Vagina (tissue), 2 donors: ENCODE data around the gene KATNAL1.

Experiments used
- POLR2AphosphoS5 ChIP-seq, 2 donors: sonication (generic); formaldehyde crosslinking; IDR thresholded peaks; one replicate each; pipeline ENCODE4 v1.9.0; 2017; ENCODE audit warnings: antibody characterized with exemption in 2 of 2, mild to moderate bottlenecking in 2 of 2, low read depth in 1 of 2; ENCODE audit not compliant: insufficient read depth in 1 of 2
- TF ChIP-seq, protein P1 (sequence below), 3 experiments: fragments of 450-650 bp in 2 of 3; fragments of 200-600 bp in 1 of 3; sonication (generic) in 1 of 3; IDR thresholded peaks; one replicate each; pipeline ENCODE4 v1.5.1; 2017 to 2019; ENCODE audit warnings: antibody characterized with exemption in 3 of 3, mild to moderate bottlenecking in 2 of 3, moderate library complexity in 2 of 3

DNA sequence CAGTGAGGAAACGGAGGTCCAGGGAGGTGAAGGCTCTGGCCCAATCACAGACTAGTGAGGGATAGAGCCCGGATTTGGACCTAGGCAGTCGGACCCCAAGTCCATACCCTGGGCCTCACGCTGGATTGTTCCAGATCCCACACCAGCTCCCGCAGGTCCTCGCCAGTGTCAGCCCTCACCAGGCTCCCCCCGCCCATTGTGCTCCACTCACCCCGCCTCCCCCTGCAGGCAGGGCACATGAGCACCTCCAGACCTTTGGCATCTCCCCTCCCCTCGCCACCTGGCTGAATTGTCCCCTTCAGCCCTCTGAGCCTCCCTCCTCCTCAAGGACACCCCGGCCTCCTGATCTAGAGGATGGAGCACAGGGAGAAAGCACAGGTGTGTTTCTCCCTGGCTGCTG is 152.4 kb downstream of the KATNAL1 start:
- TF ChIP-seq, protein P1, sequence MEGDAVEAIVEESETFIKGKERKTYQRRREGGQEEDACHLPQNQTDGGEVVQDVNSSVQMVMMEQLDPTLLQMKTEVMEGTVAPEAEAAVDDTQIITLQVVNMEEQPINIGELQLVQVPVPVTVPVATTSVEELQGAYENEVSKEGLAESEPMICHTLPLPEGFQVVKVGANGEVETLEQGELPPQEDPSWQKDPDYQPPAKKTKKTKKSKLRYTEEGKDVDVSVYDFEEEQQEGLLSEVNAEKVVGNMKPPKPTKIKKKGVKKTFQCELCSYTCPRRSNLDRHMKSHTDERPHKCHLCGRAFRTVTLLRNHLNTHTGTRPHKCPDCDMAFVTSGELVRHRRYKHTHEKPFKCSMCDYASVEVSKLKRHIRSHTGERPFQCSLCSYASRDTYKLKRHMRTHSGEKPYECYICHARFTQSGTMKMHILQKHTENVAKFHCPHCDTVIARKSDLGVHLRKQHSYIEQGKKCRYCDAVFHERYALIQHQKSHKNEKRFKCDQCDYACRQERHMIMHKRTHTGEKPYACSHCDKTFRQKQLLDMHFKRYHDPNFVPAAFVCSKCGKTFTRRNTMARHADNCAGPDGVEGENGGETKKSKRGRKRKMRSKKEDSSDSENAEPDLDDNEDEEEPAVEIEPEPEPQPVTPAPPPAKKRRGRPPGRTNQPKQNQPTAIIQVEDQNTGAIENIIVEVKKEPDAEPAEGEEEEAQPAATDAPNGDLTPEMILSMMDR (IDR thresholded peaks at IDR 0.05), result no peak
- no peak for TF ChIP-seq POLR2AphosphoS5 (IDR thresholded peaks at IDR 0.05; ENCODE audit: insufficient read depth in 1 of 2, low read depth in 1 of 2)
